Measurements from ENCODE around the gene MMP20.

Gene MMP20

GRCh38 chr11:102620179-102620578 is 5.0 kb downstream of the MMP20 start:
- ATAC-seq (replicated peaks; ENCODE audit: extremely low read depth, poor library complexity, severe bottlenecking) (no peak), DNase-seq (ENCODE audit: low spot score in 2 of 2) (no peak)
- H3K9me3 Mint-ChIP-seq: no peaks in the 10 kb centered on the region
- H3K4me1 Mint-ChIP-seq: no peaks in the 10 kb centered on the region
- H3K36me3 Mint-ChIP-seq (ENCODE audit: insufficient read depth): no peaks in the 10 kb centered on the region
- H3K4me3 Mint-ChIP-seq: no peak overlapping the region
- H3K27ac Mint-ChIP-seq (ENCODE audit: low read depth): no peak overlapping the region
- peaks cover 18% of the 10 kb centered on the region for H3K27me3 Mint-ChIP-seq

GRCh38 chr11:102617466-102618008 is 7.6 kb downstream of the MMP20 start:
- H3K4me3 Mint-ChIP-seq: no peak overlapping the region
- no peak overlapping the region for H3K27ac Mint-ChIP-seq (ENCODE audit: low read depth)
- ATAC-seq (replicated peaks; ENCODE audit: extremely low read depth, poor library complexity, severe bottlenecking) (no peak), DNase-seq (ENCODE audit: low spot score in 2 of 2) (no peak)
- peaks cover 7% of the 10 kb centered on the region for H3K4me1 Mint-ChIP-seq
- H3K27me3 Mint-ChIP-seq: peaks cover 2% of the 10 kb centered on the region
- H3K36me3 Mint-ChIP-seq (ENCODE audit: insufficient read depth): no peaks in the 10 kb centered on the region
- H3K9me3 Mint-ChIP-seq: no peaks in the 10 kb centered on the region

- Mint-ChIP-seq H3K27ac (ENCODE audit: low read depth) (no peak overlapping the region), H3K4me1 (peaks cover 7% of the 10 kb centered on the region), H3K36me3 (ENCODE audit: insufficient read depth) (no peaks in the 10 kb centered on the region), H3K9me3 (no peaks in the 10 kb centered on the region), H3K4me3 (no peak overlapping the region), H3K27me3 (no peaks in the 10 kb centered on the region)
- ATAC-seq (replicated peaks; ENCODE audit: extremely low read depth, poor library complexity, severe bottlenecking) (no peak), DNase-seq (ENCODE audit: low spot score in 2 of 2) (no peak)
Observed at GRCh38 chr11:102615894-102616432, 9.2 kb downstream of the MMP20 start.

GRCh38 chr11:102615077-102615893 is 9.8 kb downstream of the MMP20 start:
- H3K36me3 Mint-ChIP-seq (ENCODE audit: insufficient read depth): no peaks in the 10 kb centered on the region
- DNase-seq (ENCODE audit: low spot score in 2 of 2) (no peak), ATAC-seq (replicated peaks; ENCODE audit: extremely low read depth, poor library complexity, severe bottlenecking) (no peak)
- no peak overlapping the region for H3K27ac Mint-ChIP-seq (ENCODE audit: low read depth)
- H3K4me1 Mint-ChIP-seq: peaks cover 7% of the 10 kb centered on the region
- no peaks in the 10 kb centered on the region for H3K27me3 Mint-ChIP-seq
- no peak overlapping the region for H3K4me3 Mint-ChIP-seq
- no peaks in the 10 kb centered on the region for H3K9me3 Mint-ChIP-seq

- Mint-ChIP-seq H3K9me3 (no peaks in the 10 kb centered on the region), H3K36me3 (ENCODE audit: insufficient read depth) (no peaks in the 10 kb centered on the region), H3K4me3 (no peak overlapping the region), H3K27ac (ENCODE audit: low read depth) (no peak overlapping the region), H3K27me3 (no peaks in the 10 kb centered on the region), H3K4me1 (peaks cover 7% of the 10 kb centered on the region)
- no peak for ATAC-seq (replicated peaks; ENCODE audit: extremely low read depth, poor library complexity, severe bottlenecking)
- DNase-seq (ENCODE audit: low spot score in 2 of 2): no peak
Observed at GRCh38 chr11:102614485-102614884, 10.6 kb downstream of the MMP20 start.

GRCh38 chr11:102614031-102614430 is 11.1 kb downstream of the MMP20 start:
- ATAC-seq (replicated peaks; ENCODE audit: extremely low read depth, poor library complexity, severe bottlenecking) (no peak), DNase-seq (ENCODE audit: low spot score in 2 of 2) (no peak)
- H3K27me3 Mint-ChIP-seq: no peaks in the 10 kb centered on the region
- H3K27ac Mint-ChIP-seq (ENCODE audit: low read depth): no peak overlapping the region
- H3K4me1 Mint-ChIP-seq: peaks cover 7% of the 10 kb centered on the region
- H3K36me3 Mint-ChIP-seq (ENCODE audit: insufficient read depth): no peaks in the 10 kb centered on the region
- no peak overlapping the region for H3K4me3 Mint-ChIP-seq
- H3K9me3 Mint-ChIP-seq: no peaks in the 10 kb centered on the region

GRCh38 chr11:102613450-102613849 is 11.7 kb downstream of the MMP20 start:
- Mint-ChIP-seq H3K27ac (ENCODE audit: low read depth) (peak overlapping the region; percentile 53), H3K9me3 (no peaks in the 10 kb centered on the region), H3K36me3 (ENCODE audit: insufficient read depth) (no peaks in the 10 kb centered on the region), H3K27me3 (no peaks in the 10 kb centered on the region), H3K4me1 (peaks cover 7% of the 10 kb centered on the region), H3K4me3 (no peak overlapping the region)
- DNase-seq (ENCODE audit: low spot score in 2 of 2) (no peak), ATAC-seq (replicated peaks; ENCODE audit: extremely low read depth, poor library complexity, severe bottlenecking) (no peak)

- H3K27me3 Mint-ChIP-seq: no peaks in the 10 kb centered on the region
- no peaks in the 10 kb centered on the region for H3K36me3 Mint-ChIP-seq (ENCODE audit: insufficient read depth)
- H3K9me3 Mint-ChIP-seq: no peaks in the 10 kb centered on the region
- H3K4me1 Mint-ChIP-seq: peaks cover 7% of the 10 kb centered on the region
- DNase-seq (ENCODE audit: low spot score in 2 of 2) (no peak), ATAC-seq (replicated peaks; ENCODE audit: extremely low read depth, poor library complexity, severe bottlenecking) (no peak)
- H3K4me3 Mint-ChIP-seq: no peak overlapping the region
- H3K27ac Mint-ChIP-seq (ENCODE audit: low read depth): no peak overlapping the region
Observed at GRCh38 chr11:102611291-102611690, 13.8 kb downstream of the MMP20 start.

GRCh38 chr11:102610200-102610599 is 14.9 kb downstream of the MMP20 start:
- Mint-ChIP-seq H3K27me3 (no peaks in the 10 kb centered on the region), H3K9me3 (no peaks in the 10 kb centered on the region), H3K4me3 (no peak overlapping the region), H3K36me3 (ENCODE audit: insufficient read depth) (no peaks in the 10 kb centered on the region), H3K27ac (ENCODE audit: low read depth) (no peak overlapping the region), H3K4me1 (peaks cover 7% of the 10 kb centered on the region)
- DNase-seq (ENCODE audit: low spot score in 2 of 2) (no peak), ATAC-seq (replicated peaks; ENCODE audit: extremely low read depth, poor library complexity, severe bottlenecking) (no peak)

- Mint-ChIP-seq H3K4me3 (no peak overlapping the region), H3K27ac (ENCODE audit: low read depth) (no peak overlapping the region), H3K4me1 (peaks cover 7% of the 10 kb centered on the region), H3K9me3 (no peaks in the 10 kb centered on the region), H3K36me3 (ENCODE audit: insufficient read depth) (no peaks in the 10 kb centered on the region), H3K27me3 (no peaks in the 10 kb centered on the region)
- DNase-seq (ENCODE audit: low spot score in 2 of 2): no peak
- ATAC-seq (replicated peaks; ENCODE audit: extremely low read depth, poor library complexity, severe bottlenecking): no peak
Observed at GRCh38 chr11:102608699-102609098, 16.4 kb downstream of the MMP20 start.

GRCh38 chr11:102604875-102605274 is 20.3 kb downstream of the MMP20 start:
- Mint-ChIP-seq H3K27me3 (no peaks in the 10 kb centered on the region), H3K9me3 (no peaks in the 10 kb centered on the region), H3K36me3 (ENCODE audit: insufficient read depth) (peaks cover 1% of the 10 kb centered on the region), H3K4me3 (no peak overlapping the region), H3K27ac (ENCODE audit: low read depth) (no peak overlapping the region), H3K4me1 (no peaks in the 10 kb centered on the region)
- no peak for DNase-seq (ENCODE audit: low spot score in 2 of 2)
- no peak for ATAC-seq (replicated peaks; ENCODE audit: extremely low read depth, poor library complexity, severe bottlenecking)

- H3K27me3 Mint-ChIP-seq: no peaks in the 10 kb centered on the region
- no peaks in the 10 kb centered on the region for H3K9me3 Mint-ChIP-seq
- ATAC-seq (replicated peaks; ENCODE audit: extremely low read depth, poor library complexity, severe bottlenecking): no peak
- no peak for DNase-seq (ENCODE audit: low spot score in 2 of 2)
- peaks cover 1% of the 10 kb centered on the region for H3K36me3 Mint-ChIP-seq (ENCODE audit: insufficient read depth)
- no peaks in the 10 kb centered on the region for H3K4me1 Mint-ChIP-seq
- no peak overlapping the region for H3K27ac Mint-ChIP-seq (ENCODE audit: low read depth)
- H3K4me3 Mint-ChIP-seq: no peak overlapping the region
Observed at GRCh38 chr11:102604011-102604410, 21.1 kb downstream of the MMP20 start.

GRCh38 chr11:102603576-102603975 is 21.6 kb downstream of the MMP20 start:
- Mint-ChIP-seq H3K4me1 (no peaks in the 10 kb centered on the region), H3K27ac (ENCODE audit: low read depth) (no peak overlapping the region), H3K4me3 (no peak overlapping the region), H3K36me3 (ENCODE audit: insufficient read depth) (peaks cover 1% of the 10 kb centered on the region), H3K9me3 (no peaks in the 10 kb centered on the region), H3K27me3 (no peaks in the 10 kb centered on the region)
- DNase-seq (ENCODE audit: low spot score in 2 of 2) (no peak), ATAC-seq (replicated peaks; ENCODE audit: extremely low read depth, poor library complexity, severe bottlenecking) (no peak)

Data from central memory CD8-positive, alpha-beta T cell (primary cell).